Mucosa of descending colon (tissue), 3 donors: ENCODE data around the gene SVEP1. TPM values are rescaled to one million over a fixed set of nuclear protein-coding genes. Genes with fewer than 3 reads are reported as not detected.
"Not testable (repeated sequence)": the region's sequence is repeated elsewhere in the genome, so short reads cannot be mapped to it uniquely, and the experiment has no call there.

Experiments used
- ATAC-seq: fragments of 200-7000 bp; cut with Tn5 transposase; one replicate; pipeline ENCODE4 v1.9.1; 2020; ENCODE audit warnings: mild to moderate bottlenecking, moderate library complexity
- DNase-seq, 3 donors: peaks; one replicate each; pipeline ENCODE4 v3.0.0-alpha.2; 2020
- H3K36me3 ChIP-seq: fragments of 200-600 bp; one replicate; pipeline ENCODE4 v1.8.0; 2021; ENCODE audit warnings: low read depth, mild to moderate bottlenecking
- H3K4me1 ChIP-seq: fragments of 200-600 bp; one replicate; pipeline ENCODE4 v1.8.0; 2021; ENCODE audit warnings: low read depth, mild to moderate bottlenecking
- H3K4me3 ChIP-seq: fragments of 200-600 bp; one replicate; pipeline ENCODE4 v1.8.0; 2021; ENCODE audit warnings: mild to moderate bottlenecking
- H3K9me3 ChIP-seq: fragments of 200-600 bp; one replicate; pipeline ENCODE4 v1.8.0; 2021; ENCODE audit warnings: mild to moderate bottlenecking
- intact Hi-C, 2 donors: fragments of 100-400 bp; cut with DNase I in 1 of 2; cut with micrococcal nuclease in 1 of 2; formaldehyde crosslinking; loops; one replicate each; pipeline versions ENCODE4 v1.11.0 to v1.11.1; 2022; cut with DNase I, micrococcal nuclease
- total RNA-seq, 3 donors: library from RNA; stranded (reverse); fragmentation: NEBNext Ultra II Directional in 2 of 3; extraction: Animal tissue kit (Norgen Biotek cat#: 25700) in 2 of 3; gene quantifications; one replicate each; pipeline versions ENCODE4 v1.2.1 to v1.2.4, GENCODE V29; 2021 to 2023
- TF ChIP-seq, protein P1 (sequence below): fragments of 200-600 bp; IDR thresholded peaks from one replicate; pipeline ENCODE4 v1.8.0; 2022; ENCODE audit warnings: antibody characterized with exemption, mild to moderate bottlenecking
- donor health status: DM: no; HTN: no; CAD: no; lungs with moderate emphysema.
- donor health status: DM: no; HTN: no; CAD: no.
- donor health status: DM: no; HTN: yes; CAD: no.

SVEP1 gene
- total RNA-seq, 3 donors from 2014 or later = 3.6 to 20.4 (median 12.0) TPM

DNA sequence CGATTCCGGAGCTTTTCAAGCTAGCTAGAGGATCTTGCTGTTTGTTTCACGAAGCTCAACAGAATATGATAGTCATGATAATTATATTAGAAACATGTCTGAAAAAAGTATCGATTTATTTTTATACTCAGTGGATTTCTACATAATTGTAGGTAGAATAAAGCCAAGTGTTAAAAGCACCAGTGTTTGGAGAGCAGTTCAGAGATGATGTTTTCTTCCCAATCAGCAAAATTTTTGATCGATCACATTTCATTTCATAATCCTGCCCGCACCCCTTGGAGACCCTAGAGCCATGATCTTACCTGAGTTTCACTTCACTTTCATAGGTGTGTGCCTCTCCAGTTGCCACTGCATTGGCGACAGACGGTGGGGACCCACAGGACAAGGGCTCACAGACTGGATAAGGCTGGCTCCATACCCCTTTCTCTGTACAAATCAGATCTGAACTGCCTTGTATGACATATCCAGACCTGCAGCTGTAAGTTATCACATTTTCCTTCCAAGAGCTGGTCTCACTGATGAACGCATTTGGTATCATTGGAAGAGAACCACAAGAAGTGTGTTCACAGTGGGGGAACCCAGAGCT, 173.6 kb downstream of the SVEP1 start:
- TF ChIP-seq, protein P1, sequence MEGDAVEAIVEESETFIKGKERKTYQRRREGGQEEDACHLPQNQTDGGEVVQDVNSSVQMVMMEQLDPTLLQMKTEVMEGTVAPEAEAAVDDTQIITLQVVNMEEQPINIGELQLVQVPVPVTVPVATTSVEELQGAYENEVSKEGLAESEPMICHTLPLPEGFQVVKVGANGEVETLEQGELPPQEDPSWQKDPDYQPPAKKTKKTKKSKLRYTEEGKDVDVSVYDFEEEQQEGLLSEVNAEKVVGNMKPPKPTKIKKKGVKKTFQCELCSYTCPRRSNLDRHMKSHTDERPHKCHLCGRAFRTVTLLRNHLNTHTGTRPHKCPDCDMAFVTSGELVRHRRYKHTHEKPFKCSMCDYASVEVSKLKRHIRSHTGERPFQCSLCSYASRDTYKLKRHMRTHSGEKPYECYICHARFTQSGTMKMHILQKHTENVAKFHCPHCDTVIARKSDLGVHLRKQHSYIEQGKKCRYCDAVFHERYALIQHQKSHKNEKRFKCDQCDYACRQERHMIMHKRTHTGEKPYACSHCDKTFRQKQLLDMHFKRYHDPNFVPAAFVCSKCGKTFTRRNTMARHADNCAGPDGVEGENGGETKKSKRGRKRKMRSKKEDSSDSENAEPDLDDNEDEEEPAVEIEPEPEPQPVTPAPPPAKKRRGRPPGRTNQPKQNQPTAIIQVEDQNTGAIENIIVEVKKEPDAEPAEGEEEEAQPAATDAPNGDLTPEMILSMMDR = no peak
- Histone ChIP-seq H3K4me3 (no peak overlapping the region), H3K36me3 (no peaks in the 10 kb centered on the region), H3K4me1 (no peaks in the 10 kb centered on the region), H3K9me3 (no peaks in the 10 kb centered on the region)
- intact Hi-C loops = no loop called here
- no peak for ATAC-seq
- DNase-seq = no peak

DNA sequence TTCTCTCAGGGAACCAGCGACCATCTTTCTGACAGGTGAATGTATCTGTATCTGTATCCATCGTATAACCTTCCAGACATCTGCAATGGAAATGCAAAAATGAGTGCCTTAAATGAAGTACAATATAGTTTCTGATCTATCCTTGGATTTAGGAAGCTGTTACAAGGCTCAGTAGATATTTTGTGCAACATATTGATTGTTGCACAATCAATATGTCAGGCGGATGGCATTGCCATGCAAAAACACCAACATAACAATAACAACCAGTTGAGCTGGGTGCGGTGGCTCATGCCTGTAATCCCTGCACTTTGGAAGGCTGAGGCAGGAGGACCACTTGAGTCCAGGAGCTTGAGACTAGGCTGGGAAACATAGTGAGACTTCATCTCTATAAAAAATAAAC, 175.1 kb downstream of the SVEP1 start:
- no peaks in the 10 kb centered on the region for H3K9me3 ChIP-seq
- ATAC-seq (no peak), DNase-seq (no peak)
- no peak overlapping the region for H3K4me3 ChIP-seq
- intact Hi-C loops = no loop called here
- TF ChIP-seq, protein P1 = no peak
- no peaks in the 10 kb centered on the region for H3K36me3 ChIP-seq
- no peaks in the 10 kb centered on the region for H3K4me1 ChIP-seq

DNA sequence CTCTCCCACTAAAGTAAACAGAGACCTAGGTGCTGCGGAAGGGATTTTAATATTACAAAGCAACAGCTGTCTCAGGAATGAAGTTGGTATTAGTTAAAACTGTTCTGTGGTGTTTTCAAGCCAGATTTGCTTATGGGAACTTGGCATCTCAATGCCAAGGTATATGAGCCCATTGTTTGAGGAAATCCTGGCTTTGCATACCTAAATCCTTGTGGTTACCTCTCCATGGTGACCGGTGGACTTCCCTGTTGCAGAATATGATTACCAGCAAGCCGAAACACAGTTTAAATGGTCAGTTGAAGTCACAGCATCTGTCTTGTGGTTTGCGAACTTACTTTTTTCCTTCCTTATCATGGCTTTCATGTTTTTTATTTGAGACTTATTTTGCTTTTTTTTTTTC, 179.6 kb downstream of the SVEP1 start:
- intact Hi-C loops = no loop called here
- no peak for DNase-seq

DNA sequence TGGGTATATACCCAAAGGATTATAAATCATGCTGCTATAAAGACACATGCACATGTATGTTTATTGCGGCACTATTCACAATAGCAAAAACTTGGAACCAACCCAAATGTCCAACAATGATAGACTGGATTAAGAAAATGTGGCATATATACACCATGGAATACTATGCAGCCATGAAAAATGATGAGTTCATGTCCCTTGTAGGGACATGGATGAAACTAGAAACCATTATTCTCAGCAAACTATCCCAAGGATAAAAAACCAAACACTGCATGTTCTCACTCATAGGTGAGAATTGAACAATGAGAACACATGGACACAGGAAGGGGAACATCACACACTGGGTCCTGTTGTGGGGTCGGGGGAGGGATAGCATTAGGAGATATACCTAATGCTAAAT, 180.5 kb downstream of the SVEP1 start:
- H3K9me3 ChIP-seq, DNase-seq, intact Hi-C loops, ATAC-seq, H3K36me3 ChIP-seq, H3K4me3 ChIP-seq, H3K4me1 ChIP-seq: not testable (repeated sequence)

More for the DNA sequence above, 179.6 kb downstream of the SVEP1 start:
- no peaks in the 10 kb centered on the region for H3K36me3 ChIP-seq
- TF ChIP-seq, protein P1 = no peak
- no peak for ATAC-seq
- no peaks in the 10 kb centered on the region for H3K4me1 ChIP-seq
- no peak overlapping the region for H3K4me3 ChIP-seq
- no peaks in the 10 kb centered on the region for H3K9me3 ChIP-seq

DNA sequence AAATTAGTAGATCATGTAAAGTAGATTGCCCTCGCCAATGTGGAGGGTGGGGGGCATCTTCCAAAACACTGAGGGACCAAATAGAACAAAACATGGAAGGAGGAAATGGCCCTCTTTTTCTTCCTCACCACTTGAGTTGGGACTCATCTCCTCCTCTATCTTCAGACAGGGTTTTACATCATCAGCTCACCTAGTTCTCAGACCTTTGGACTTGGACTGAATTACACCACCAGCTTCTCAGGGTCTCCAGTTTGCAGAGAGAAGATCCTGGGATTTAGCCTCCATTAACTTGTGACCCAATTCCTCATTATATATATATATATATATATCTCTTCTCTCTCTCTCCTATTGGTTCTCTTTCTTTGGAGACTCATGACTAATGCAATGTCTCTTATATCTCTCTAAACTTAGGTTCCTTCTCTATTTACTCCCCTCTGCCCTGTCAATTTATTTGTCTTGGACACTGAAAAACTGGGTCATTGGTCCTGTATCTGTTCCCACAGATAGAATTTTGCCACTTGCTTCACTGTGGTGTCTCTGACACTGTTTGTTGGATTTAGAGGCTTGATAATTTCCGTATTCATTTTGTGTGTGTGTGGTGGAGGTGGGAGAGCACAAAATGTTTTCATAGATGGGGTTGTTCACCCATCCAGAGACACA, 187.6 kb downstream of the SVEP1 start:
- H3K9me3 ChIP-seq = no peaks in the 10 kb centered on the region
- no peaks in the 10 kb centered on the region for H3K4me1 ChIP-seq
- TF ChIP-seq, protein P1 = no peak
- no peaks in the 10 kb centered on the region for H3K36me3 ChIP-seq
- ATAC-seq (no peak), DNase-seq (no peak)
- H3K4me3 ChIP-seq = no peak overlapping the region
- intact Hi-C loops = no loop called here

DNA sequence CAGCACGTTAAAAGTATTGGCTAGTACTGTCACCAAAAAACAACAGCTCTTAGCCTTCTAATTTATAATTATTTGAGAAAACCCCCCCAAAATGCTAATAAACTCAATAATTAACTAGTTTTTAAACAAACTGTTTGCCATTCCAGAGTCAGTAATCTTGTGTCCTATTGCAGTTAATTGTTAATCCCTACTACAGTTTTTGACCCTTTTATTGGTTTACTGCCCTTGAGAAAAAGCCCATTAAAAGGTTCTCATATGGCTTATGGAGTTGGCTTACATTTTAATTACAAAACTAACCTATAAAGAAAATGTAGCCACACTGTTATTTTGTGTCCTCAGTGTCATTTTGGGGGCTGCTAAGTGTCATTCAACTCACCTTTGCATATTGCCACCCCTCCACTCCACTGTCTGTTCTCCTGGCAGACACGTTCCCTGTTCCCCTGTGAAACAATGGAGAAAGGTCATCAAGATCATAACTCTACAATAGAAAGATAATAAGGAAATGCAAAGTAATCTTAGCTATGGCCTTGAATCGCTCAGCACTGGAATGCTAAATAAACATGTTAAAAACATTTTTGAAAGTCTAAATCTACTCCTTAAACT, 190.3 kb downstream of the SVEP1 start:
- ATAC-seq (peak; percentile 97), DNase-seq (peak in 1 of 3 donors; percentile 51)
- Histone ChIP-seq H3K9me3 (no peaks in the 10 kb centered on the region), H3K4me3 (no peak overlapping the region), H3K36me3 (no peaks in the 10 kb centered on the region), H3K4me1 (no peaks in the 10 kb centered on the region)
- TF ChIP-seq, protein P1 = peak; percentile 7
- intact Hi-C loops = no loop called here
